Middle frontal gyrus (tissue), 1 donor: Measurements from ENCODE around the gene PPA2.

Experiments
- DNase-seq: peaks from one replicate; pipeline ENCODE4 v3.0.0-alpha.2; 2015; ENCODE audit warnings: low spot score; ENCODE audit errors: extremely low spot score

PPA2 gene

DNA sequence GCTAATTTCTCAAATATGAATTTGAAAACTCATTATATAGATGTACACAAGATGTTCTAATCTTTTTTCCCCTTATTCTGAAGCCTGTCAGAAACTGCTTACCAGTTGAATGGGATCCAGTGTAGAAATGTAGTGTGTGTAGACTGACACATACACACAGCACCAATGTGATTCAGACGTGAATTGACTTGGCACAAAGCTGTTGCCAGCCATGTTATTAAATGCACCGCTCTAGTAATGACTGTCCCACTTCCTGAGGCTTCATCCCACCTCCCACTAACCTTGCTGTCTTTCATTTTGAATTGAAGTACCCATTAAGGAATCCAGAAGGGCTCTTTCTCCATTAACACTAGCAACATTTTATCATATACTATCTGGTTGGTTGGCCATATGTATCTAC, 146.6 kb downstream of the PPA2 start:
- DNase-seq = no peak
